K562 (cell line): ENCODE measurements around the gene TCF4. TPM values are rescaled to one million over a fixed set of nuclear protein-coding genes. Genes with fewer than 3 reads are reported as not detected.

Experiments used
- ATAC-seq: fragments of 200-7000 bp; cut with Tn5 transposase; 3 replicates; pipeline ENCODE4 v1.9.1; 2020; ENCODE audit warnings: moderate library complexity
- BruUV-seq: library from RNA; stranded (reverse); fragments of 400-500 nt; replicated peaks from 2 replicates; lab custom pipeline; 2021; lab: Mats Ljungman, UMichigan
- CTCF ChIA-PET: fragments of 300-600 bp; formaldehyde crosslinking; extraction: SDS; loops from one replicate; lab custom pipeline; 2021; ENCODE audit warnings: low intra/inter-chr PET ratio; lab: Yijun Ruan, JAX
- POLR2A ChIA-PET: fragments of 300-600, 350-650 bp; sonication (Branson Sonifier 250); formaldehyde crosslinking; extraction: SDS; loops from one replicate; lab custom pipeline; 2021; ENCODE audit warnings: antibody characterized with exemption, inconsistent platforms; lab: Yijun Ruan, JAX
- DNase-seq, 4 experiments: peaks; one replicate each; pipeline versions ENCODE4 v3.0.0 to v3.0.0-alpha.2; 2011 to 2018; ENCODE audit warnings: low spot score in 3 of 4, mixed read lengths in 3 of 4; ENCODE audit errors: extremely low read depth in 1 of 4
- FAIRE-seq: peaks from 2 replicates; lab custom pipeline; 2011; peaks lifted over from hg19 to GRCh38; lab: Jason Lieb, UNC
- H2AFZ ChIP-seq: 2 replicates; pipeline ENCODE4 v1.6.0; 2011; ENCODE audit warnings: low read depth, low read length, control low read depth, inconsistent platforms
- H3K27ac ChIP-seq: fragments of 200-600 bp; 3 replicates; pipeline ENCODE4 v1.8.0; 2011; ENCODE audit warnings: low read depth, mild to moderate bottlenecking, control low read depth, inconsistent platforms, low read length, moderate library complexity, mixed read lengths; ENCODE audit errors: extremely low read depth
- H3K27me3 ChIP-seq, 2 experiments: fragments of 300-600 bp in 1 of 2; 2 replicates in 1 of 2; 3 replicates in 1 of 2; pipeline versions ENCODE4 v1.6.0 to v1.8.0; 2011; ENCODE audit warnings: inconsistent platforms in 2 of 2, low read length in 2 of 2, mild to moderate bottlenecking in 1 of 2, mixed read lengths in 1 of 2, moderate library complexity in 1 of 2; ENCODE audit not compliant: control insufficient read depth in 2 of 2, insufficient read depth in 2 of 2
- H3K36me3 ChIP-seq: fragments of 300-600 bp; 3 replicates; pipeline ENCODE4 v1.8.0; 2011; ENCODE audit warnings: mild to moderate bottlenecking, low read length, inconsistent platforms; ENCODE audit not compliant: control insufficient read depth, insufficient read depth
- H3K4me1 ChIP-seq, 2 experiments: fragments of 200-600 bp in 1 of 2; replicated peaks in 1 of 2; 2 replicates in 1 of 2; 3 replicates in 1 of 2; pipeline versions ENCODE4 v1.5.1 to v1.8.0; 2011; ENCODE audit warnings: inconsistent platforms in 2 of 2, low read length in 2 of 2, mild to moderate bottlenecking in 1 of 2, mixed read lengths in 1 of 2, moderate library complexity in 1 of 2; ENCODE audit not compliant: control insufficient read depth in 2 of 2, insufficient read depth in 2 of 2
- H3K4me2 ChIP-seq: 2 replicates; pipeline ENCODE4 v1.6.1; 2011; ENCODE audit warnings: low read length, control low read depth, inconsistent platforms, mixed read lengths; ENCODE audit not compliant: insufficient read depth
- H3K4me3 ChIP-seq: fragments of 200-600 bp; sonication (generic), shearing (Covaris generic); 2 replicates; pipeline ENCODE4 v1.5.1; 2016; ENCODE audit warnings: control low read depth, inconsistent platforms
- H3K79me2 ChIP-seq: fragments of 200-600 bp; 3 replicates; pipeline ENCODE4 v1.8.0; 2011; ENCODE audit warnings: low read length, inconsistent platforms; ENCODE audit not compliant: control insufficient read depth, insufficient read depth
- H3K9ac ChIP-seq, 2 experiments: 2 replicates each; pipeline versions ENCODE4 v1.6.0 to v1.6.1; 2011; ENCODE audit warnings: low read depth in 2 of 2, low read length in 2 of 2, control low read depth in 1 of 2, inconsistent platforms in 1 of 2, mild to moderate bottlenecking in 1 of 2, mixed read lengths in 1 of 2; ENCODE audit not compliant: insufficient read depth in 1 of 2
- H3K9me1 ChIP-seq: one replicate; pipeline ENCODE4 v1.6.0; 2011; ENCODE audit warnings: inconsistent platforms, mild to moderate bottlenecking, low read length, moderate library complexity; ENCODE audit not compliant: control insufficient read depth, insufficient read depth
- H3K9me3 ChIP-seq: replicated peaks from 2 replicates; pipeline ENCODE4 v1.5.1; 2011; ENCODE audit warnings: low read depth, low read length, inconsistent platforms; ENCODE audit not compliant: control insufficient read depth, insufficient read depth
- H4K20me1 ChIP-seq: replicated peaks from 2 replicates; pipeline ENCODE4 v1.6.1; 2011; ENCODE audit warnings: low read length, inconsistent platforms, mixed read lengths; ENCODE audit not compliant: control insufficient read depth, insufficient read depth
- ATF4 ChIP-seq: fragments of 450-650 bp; formaldehyde crosslinking; IDR thresholded peaks from 2 replicates; pipeline ENCODE4 v1.4.0; 2022; ENCODE audit warnings: mild to moderate bottlenecking, moderate library complexity
- FOS ChIP-seq: IDR thresholded peaks from 3 replicates; pipeline ENCODE4 v1.6.1; 2011; ENCODE audit not compliant: insufficient read length; ENCODE audit errors: extremely low read depth
- SFPQ ChIP-seq: fragments of 200-400 bp; formaldehyde crosslinking; IDR thresholded peaks from 2 replicates; pipeline ENCODE4 v1.6.1; 2017; ENCODE audit warnings: mild to moderate bottlenecking, low read depth, low read length, moderate library complexity
- TEAD2 ChIP-seq: fragments of 450-650 bp; IDR thresholded peaks from 2 replicates; pipeline ENCODE4 v1.6.1; 2016; ENCODE audit warnings: missing genetic modification characterization, control low read depth, missing compliant biosample characterization
- TFE3 ChIP-seq: fragments of 450-650 bp; formaldehyde crosslinking; IDR thresholded peaks from 2 replicates; pipeline ENCODE4 v1.4.0; 2020; ENCODE audit warnings: mild to moderate bottlenecking, mixed read lengths
- TRIM28 ChIP-seq: fragments of 450-650 bp; IDR thresholded peaks from 2 replicates; pipeline ENCODE4 v1.6.1; 2017
- ZNF23 ChIP-seq: fragments of 250-450 bp; sonication (Bioruptor Pico); IDR thresholded peaks from 2 replicates; pipeline ENCODE4 v1.4.0; 2020; ENCODE audit warnings: mild to moderate bottlenecking
- ZNF280A ChIP-seq: fragments of 450-650 bp; IDR thresholded peaks from 2 replicates; pipeline ENCODE4 v1.6.1; 2018; ENCODE audit warnings: mild to moderate bottlenecking, low read depth; ENCODE audit not compliant: partially characterized antibody
- WGBS: fragments of 100-300 bp; shearing (Covaris generic); methylation state at CpG from one replicate; pipeline ENCODE4 v1.1.6; 2016; ENCODE audit warnings: low coverage, mixed read lengths; ENCODE audit not compliant: insufficient coverage; ENCODE audit errors: missing lambda C conversion rate; 5-methylcytosine and 5-hydroxymethylcytosine counted together
- in situ Hi-C: fragments of 300-500 bp; cut with MboI; formaldehyde crosslinking; loops from 4 replicates; pipeline ENCODE4 v1.15.0; 2018; ENCODE audit warnings: inconsistent platforms, mixed read lengths
- intact Hi-C: fragments of 100-400 bp; cut with micrococcal nuclease; formaldehyde crosslinking; loops from 2 replicates; pipeline ENCODE4 v1.14.2; 2022
- polyA plus RNA-seq, 8 experiments: library from polyadenylated mRNA; depleted of rRNA in 4 of 8; stranded (reverse) in 5 of 8; unstranded in 3 of 8; fragments of >200 nt; fragmentation: Nextera tagmentation in 2 of 8; fragmentation: Illumina TruSeq in 1 of 8; extraction: Ambion mirVana in 2 of 8; extraction: Trizol in 1 of 8; gene quantifications; 2 replicates each; pipeline versions ENCODE4 v1.2.1 to v1.2.3, GENCODE V29; 2011 to 2014; ENCODE audit warnings: inconsistent platforms in 1 of 8, missing spikeins in 1 of 8
- total RNA-seq, 7 experiments: library from RNA; depleted of rRNA in 6 of 7; stranded (reverse); fragments of >200 nt in 6 of 7; fragmentation: Illumina TruSeq in 2 of 7; extraction: Trizol in 2 of 7; gene quantifications; 2 replicates each; pipeline versions ENCODE4 v1.2.1 to v1.2.3, GENCODE V29; 2011 to 2021; ENCODE audit warnings: low replicate concordance in 1 of 7

TCF4 gene
- total and polyA plus RNA-seq, 9 of the 15 experiments (the other 6 are each of a cell fraction or from before 2014, with no cell fraction given), result 4.8 to 24.7 (median 15.2) TPM

- TF ChIP-seq SFPQ (no peak), TRIM28 (no peak), ATF4 (no peak), FOS (no peak), ZNF23 (no peak), TFE3 (CRISPR knock-in tag) (no peak), ZNF280A (no peak), TEAD2 (tag) (no peak)
- TF ChIP-seq, all 486 proteins: peak for 0
- Histone ChIP-seq H3K9ac (no peak overlapping the region), H3K36me3 (no peaks in the 10 kb centered on the region), H3K79me2 (no peaks in the 10 kb centered on the region), H3K27me3 (no peaks in the 10 kb centered on the region), H3K4me3 (no peak overlapping the region), H3K9me1 (no peaks in the 10 kb centered on the region), H3K27ac (no peak overlapping the region), H2AFZ (no peak overlapping the region), H3K9me3 (no peaks in the 10 kb centered on the region; the same call in 1 of the 2 replicates), H3K4me2 (no peak overlapping the region), H4K20me1 (no peaks in the 10 kb centered on the region), H3K4me1 (peaks cover 0 to under 1% of the 10 kb centered on the region in 2 experiments; a peak in 1 of 5 replicates)
- no TSS peak for BruUV-seq
- 73% methylated on average over 7 of the region's 7 CpGs for WGBS
- intact Hi-C loops, result loop anchor here (10.0 kb wide), 1 partner anchor 1254 kb away; the partner anchor contains the start of gene TXNL1
- FAIRE-seq (no peak), ATAC-seq (no peak), DNase-seq (no peak)
- ChIA-PET CTCF (no interaction called here), POLR2A (no interaction called here)
- in situ Hi-C loops, result no loop called here
Measured at GRCh38 chr18:55380589-55380988, 207.4 kb downstream of the TCF4 start.
